ENCODE results near the gene PYCARD. TPM values are rescaled to one million over a fixed set of nuclear protein-coding genes. Genes with fewer than 3 reads are reported as not detected.

PYCARD gene
- total RNA-seq, 3 donors from 2014 or later, result 32.9 to 50.2 (median 35.7) TPM

Other genes starting within 250 kb of the PYCARD start
- gene SETD1A, start 245.0 kb downstream of the PYCARD start, total RNA-seq, result 1 to 10 TPM; 4.8 to 5.6 (median 5.1) TPM
- 10 to 100 TPM; 12.1 to 27.8 (median 26.9) TPM for gene HSD3B7, start 217.6 kb downstream of the PYCARD start, total RNA-seq
- 1 to 10 TPM; 1.6 to 2.6 (median 2.6) TPM for gene STX1B, start 192.1 kb downstream of the PYCARD start, total RNA-seq
- gene STX4, start 169.2 kb downstream of the PYCARD start, total RNA-seq, result 10 to 100 TPM; 44.3 to 59.0 (median 52.2) TPM
- gene ZNF668, start 128.5 kb downstream of the PYCARD start, total RNA-seq, result 1 to 10 TPM; 6.7 to 8.9 (median 8.8) TPM
- gene ZNF646, start 128.3 kb downstream of the PYCARD start, total RNA-seq, result 10 to 100 TPM; 12.5 to 17.3 (median 13.1) TPM
- 1 to 10 TPM; 1.3 to 2.0 (median 1.3) TPM for gene PRSS53, start 113.8 kb downstream of the PYCARD start, total RNA-seq
- gene VKORC1, start 108.0 kb downstream of the PYCARD start, total RNA-seq, result 100 to 1,000 TPM in 1 of 3 donors, 10 to 100 TPM in 2; 82.6 to 143 (median 86.3) TPM
- gene BCKDK, start 94.4 kb downstream of the PYCARD start, total RNA-seq, result 10 to 100 TPM; 31.8 to 33.6 (median 33.5) TPM
- 10 to 100 TPM; 53.6 to 85.0 (median 67.8) TPM for gene KAT8, start 85.1 kb downstream of the PYCARD start, total RNA-seq
- gene PRSS8, start 67.0 kb downstream of the PYCARD start, total RNA-seq, result 10 to 100 TPM in 2 of 3 donors, not detected in 1; 23.6 to 54.4 TPM
- gene PRSS36, start 52.7 kb downstream of the PYCARD start, total RNA-seq, result 1 to 10 TPM in 2 of 3 donors, under 1 TPM in 1; 0.98 to 8.3 (median 2.0) TPM
- gene FUS, start 22.6 kb downstream of the PYCARD start, total RNA-seq, result 10 to 100 TPM; 59.0 to 78.3 (median 73.9) TPM
- under 1 TPM in 2 of 3 donors, not detected in 1; under 0.01 TPM for gene TRIM72, start 11.4 kb upstream of the PYCARD start, total RNA-seq
- not detected for gene PYDC1, start 14.4 kb upstream of the PYCARD start, total RNA-seq
- 10 to 100 TPM in 1 of 3 donors, 1 to 10 TPM in 2; 5.2 to 23.5 (median 8.0) TPM for gene ITGAM, start 57.2 kb upstream of the PYCARD start, total RNA-seq
- 10 to 100 TPM in 1 of 3 donors, 1 to 10 TPM in 2; 3.6 to 16.8 (median 5.1) TPM for gene ITGAX, start 152.4 kb upstream of the PYCARD start, total RNA-seq
- gene ITGAD, start 190.6 kb upstream of the PYCARD start, total RNA-seq, result under 1 TPM in 2 of 3 donors, not detected in 1; 0.16 to 0.44 TPM
- gene COX6A2, start 225.6 kb upstream of the PYCARD start, total RNA-seq, result not detected
- gene ZNF843, start 240.0 kb upstream of the PYCARD start, total RNA-seq, result 1 to 10 TPM; 1.9 to 3.6 (median 3.1) TPM

All from breast epithelium (tissue), 3 donors.